HG03196 (cell line): ENCODE measurements around the gene FBXL15.

Experiments
- ATAC-seq: cut with Tn5 transposase; IDR thresholded peaks from one replicate; pipeline ENCODE4 v1.9.1; 2021; ENCODE audit not compliant: unreplicated experiment

The FBXL15 gene

GRCh38 chr10:102397222-102398171 is 23.1 kb upstream of the FBXL15 start:
- ATAC-seq: no peak

- ATAC-seq: no peak
Measured at GRCh38 chr10:102398172-102399020, 22.2 kb upstream of the FBXL15 start.

GRCh38 chr10:102399217-102400021 is 21.2 kb upstream of the FBXL15 start:
- peak; percentile 31 for ATAC-seq

GRCh38 chr10:102400076-102400475 is 20.6 kb upstream of the FBXL15 start:
- ATAC-seq: no peak

- ATAC-seq: no peak
Measured at GRCh38 chr10:102400598-102401341, 19.9 kb upstream of the FBXL15 start.

- no peak for ATAC-seq
Measured at GRCh38 chr10:102401342-102401654, 19.3 kb upstream of the FBXL15 start.

- ATAC-seq: no peak
Measured at GRCh38 chr10:102401735-102402511, 18.7 kb upstream of the FBXL15 start.

GRCh38 chr10:102402512-102402896 is 18.1 kb upstream of the FBXL15 start:
- ATAC-seq: no peak

- no peak for ATAC-seq
Measured at GRCh38 chr10:102403115-102403514, 17.5 kb upstream of the FBXL15 start.

GRCh38 chr10:102404361-102405107 is 16.1 kb upstream of the FBXL15 start:
- ATAC-seq: no peak

- no peak for ATAC-seq
Measured at GRCh38 chr10:102405108-102405571, 15.5 kb upstream of the FBXL15 start.

- ATAC-seq: no peak
Measured at GRCh38 chr10:102405632-102406031, 15.0 kb upstream of the FBXL15 start.

- ATAC-seq: no peak
Measured at GRCh38 chr10:102406815-102407214, 13.8 kb upstream of the FBXL15 start.

GRCh38 chr10:102407425-102408130 is 13.1 kb upstream of the FBXL15 start:
- no peak for ATAC-seq

GRCh38 chr10:102408131-102408727 is 12.4 kb upstream of the FBXL15 start:
- ATAC-seq: no peak

- ATAC-seq: no peak
Measured at GRCh38 chr10:102408728-102409603, 11.7 kb upstream of the FBXL15 start.
